HG03108 (cell line): Measurements from ENCODE around the gene ALG2.

Experiments used
- ATAC-seq: cut with Tn5 transposase; IDR thresholded peaks from one replicate; pipeline ENCODE4 v1.9.1; 2021; ENCODE audit warnings: moderate library complexity; ENCODE audit not compliant: unreplicated experiment

The ALG2 gene

DNA sequence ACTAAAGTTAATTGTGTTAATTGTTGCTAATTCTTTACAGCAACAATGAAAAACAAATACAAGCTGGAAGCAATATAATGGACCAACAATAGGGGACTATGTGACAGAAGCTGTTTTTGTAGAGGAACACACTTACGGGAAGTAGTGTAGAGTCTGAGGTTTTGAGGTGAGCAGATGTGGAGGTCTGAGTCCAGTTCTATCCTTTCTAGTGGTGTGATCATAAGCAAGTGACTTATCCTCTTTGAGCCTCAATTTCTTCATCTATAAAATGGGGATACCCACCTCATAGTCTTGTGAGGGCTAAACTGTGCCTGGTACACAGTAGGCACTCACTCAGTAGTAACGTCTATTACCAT is 28.3 kb downstream of the ALG2 start:
- no peak for ATAC-seq

DNA sequence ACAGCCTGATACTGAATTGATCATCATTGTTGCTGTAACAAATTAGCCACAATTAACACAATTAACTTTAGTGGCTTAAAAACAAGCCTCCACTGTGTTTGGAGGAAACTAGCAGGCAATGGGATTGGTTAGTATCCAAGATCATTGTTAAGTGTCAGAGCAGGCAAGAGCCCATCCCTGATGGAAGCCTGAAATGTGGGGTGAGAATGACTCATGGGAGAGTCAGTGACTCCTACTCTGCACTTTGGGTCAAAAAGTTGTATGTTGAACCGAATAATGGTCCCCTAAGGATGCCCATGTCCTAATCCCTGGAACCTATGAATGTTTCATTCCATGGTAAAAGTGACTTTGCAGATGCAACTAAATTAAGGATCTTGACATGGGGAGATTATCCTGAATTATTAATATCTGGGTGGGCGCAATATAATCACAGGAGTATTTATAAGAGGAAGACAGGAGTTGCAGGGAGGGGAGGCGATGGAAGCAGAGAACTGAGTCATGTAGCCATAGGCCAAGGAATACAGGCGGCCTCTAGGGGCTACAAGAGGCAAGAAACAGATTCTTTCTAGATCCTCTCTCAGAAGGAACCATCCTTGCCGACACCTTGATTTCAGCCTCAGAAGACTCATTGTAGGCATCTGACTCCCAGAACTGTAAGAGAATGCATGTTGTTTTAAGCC is 28.8 kb downstream of the ALG2 start:
- no peak for ATAC-seq

DNA sequence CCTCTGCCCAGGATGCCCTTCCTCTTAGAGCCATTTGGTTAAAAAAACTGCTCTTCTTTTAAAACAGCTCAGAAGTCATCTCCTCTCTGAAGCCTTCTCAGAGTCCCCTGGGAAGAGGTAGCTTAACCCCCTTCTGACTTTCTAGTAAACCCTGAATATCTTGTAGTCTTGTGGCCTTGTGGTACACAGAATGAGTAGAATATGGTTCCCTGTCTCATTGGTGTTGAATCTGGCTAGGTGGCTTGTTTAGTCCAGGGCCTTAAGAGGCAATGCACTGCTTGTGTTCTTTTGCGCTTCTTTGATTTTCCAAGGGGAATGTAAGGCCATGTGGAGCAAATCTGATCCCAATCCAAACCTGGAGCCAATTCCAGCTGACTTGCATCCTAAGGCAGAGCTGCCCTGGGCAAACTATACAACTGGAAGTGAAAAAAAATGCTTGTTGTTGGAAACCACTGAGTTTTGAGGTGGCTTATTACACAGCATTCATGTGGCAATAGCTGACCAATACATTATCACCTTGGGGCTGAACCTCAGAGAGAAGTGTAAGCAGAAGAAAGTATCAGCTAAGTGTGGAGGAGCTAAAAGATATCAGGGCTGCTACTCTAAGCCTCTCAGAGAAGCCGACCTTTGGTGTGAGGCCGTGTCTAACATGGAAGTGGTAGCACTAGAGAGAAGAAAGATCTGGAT is 31.0 kb downstream of the ALG2 start:
- no peak for ATAC-seq

DNA sequence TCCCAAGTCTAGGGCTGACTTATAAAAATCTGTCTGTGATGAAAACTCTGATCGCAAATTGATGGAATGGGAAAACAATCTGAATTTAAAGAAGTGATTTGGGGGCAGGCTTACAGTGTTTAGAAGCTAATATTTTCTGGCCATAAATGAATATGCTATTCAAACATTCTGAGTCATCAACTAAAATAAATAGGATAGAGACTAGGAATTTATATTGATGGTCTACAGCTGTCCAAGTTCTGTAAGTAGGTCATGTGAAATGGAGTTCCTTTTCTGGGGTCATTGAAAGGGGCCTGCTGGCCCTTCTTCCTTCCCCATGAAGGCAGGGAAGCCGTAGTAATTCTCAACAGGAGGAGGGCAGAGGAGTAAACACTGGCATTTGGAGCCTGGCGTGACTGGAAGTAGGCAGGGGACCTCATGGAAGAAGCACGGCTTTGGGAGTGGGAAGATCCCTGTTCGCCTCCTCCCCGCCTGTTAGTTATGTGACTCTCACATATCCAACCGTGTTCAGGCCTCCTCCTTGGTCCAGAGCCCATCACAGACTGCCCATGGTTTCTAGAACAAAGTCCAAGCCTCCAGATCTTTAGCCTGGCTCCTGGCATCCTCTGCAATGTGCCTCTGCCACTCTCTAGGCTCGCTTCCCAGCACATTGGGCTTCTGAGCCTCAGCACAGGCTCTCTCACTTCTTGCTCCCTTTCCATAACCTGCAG is 31.7 kb downstream of the ALG2 start:
- no peak for ATAC-seq

DNA sequence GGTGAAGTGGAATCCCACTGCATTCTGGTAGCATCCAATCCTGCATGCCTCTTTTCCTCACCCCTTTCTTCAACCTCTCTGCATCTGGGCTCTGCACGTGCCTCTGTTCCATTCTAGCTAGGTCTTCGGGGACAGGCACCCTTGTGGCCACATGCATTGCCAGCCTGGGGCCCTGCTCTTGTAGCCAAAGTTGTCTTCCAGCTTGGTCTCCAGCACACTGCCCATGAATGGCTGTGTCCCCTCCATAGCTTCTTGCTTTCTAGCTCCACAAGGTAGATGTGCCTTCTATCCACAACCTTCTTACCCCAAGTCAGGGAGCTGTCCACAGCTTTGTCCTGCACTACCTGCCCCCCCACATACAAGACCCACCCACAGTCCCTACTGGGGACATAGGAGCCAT is 32.6 kb downstream of the ALG2 start:
- no peak for ATAC-seq

DNA sequence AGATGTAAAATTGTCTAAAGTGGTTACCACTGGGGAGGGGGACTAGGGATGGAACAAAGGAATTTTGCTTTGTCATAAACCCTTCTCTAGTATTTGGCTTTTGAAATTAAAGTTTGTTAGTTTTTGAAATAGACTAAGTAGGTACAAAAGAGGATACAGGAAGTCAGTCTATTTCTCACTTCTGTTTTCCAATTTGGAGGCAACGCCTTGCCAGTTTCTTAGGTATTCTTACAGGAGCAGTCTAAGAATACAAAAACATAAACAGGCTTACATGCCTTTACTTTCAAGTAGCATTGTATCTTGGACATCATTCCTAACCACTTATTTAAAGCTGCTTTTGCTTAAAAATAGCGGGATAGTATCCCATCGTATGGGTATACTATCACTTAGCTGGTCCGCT is 34.4 kb downstream of the ALG2 start:
- ATAC-seq = no peak

DNA sequence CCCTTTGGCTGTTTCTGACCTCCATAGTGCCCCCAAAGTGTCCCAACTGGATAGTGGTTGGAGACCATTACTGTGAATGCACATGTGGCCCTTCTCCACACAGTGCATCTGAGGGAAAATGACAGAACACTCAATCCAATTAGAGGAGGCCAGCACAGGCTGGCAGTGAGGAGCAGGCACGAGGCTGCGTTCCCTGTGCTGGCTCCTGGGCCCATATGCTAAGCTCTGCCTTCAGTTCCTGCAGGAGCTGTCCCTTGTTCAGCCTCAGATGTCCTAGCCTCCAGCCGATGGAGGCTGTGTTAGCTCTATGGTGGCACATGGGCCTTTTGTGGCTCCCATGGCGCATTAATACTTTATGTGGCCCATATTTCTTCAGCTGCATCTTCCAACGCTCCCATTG is 35.8 kb downstream of the ALG2 start:
- ATAC-seq = no peak

DNA sequence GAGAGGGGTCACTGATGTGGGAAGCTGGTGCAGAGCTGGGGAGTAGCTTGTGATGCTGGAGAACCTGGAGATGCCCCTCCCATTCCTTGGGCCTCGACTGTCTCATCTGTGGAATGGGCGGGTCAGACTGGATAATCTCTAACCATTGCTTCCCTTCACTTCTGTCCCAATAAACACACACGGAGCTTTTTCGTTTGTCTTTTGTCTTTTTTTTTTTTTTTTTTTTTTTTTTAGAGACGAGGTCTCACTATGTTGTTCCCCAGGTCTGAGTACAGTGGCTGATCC is 36.5 kb downstream of the ALG2 start:
- no peak for ATAC-seq

DNA sequence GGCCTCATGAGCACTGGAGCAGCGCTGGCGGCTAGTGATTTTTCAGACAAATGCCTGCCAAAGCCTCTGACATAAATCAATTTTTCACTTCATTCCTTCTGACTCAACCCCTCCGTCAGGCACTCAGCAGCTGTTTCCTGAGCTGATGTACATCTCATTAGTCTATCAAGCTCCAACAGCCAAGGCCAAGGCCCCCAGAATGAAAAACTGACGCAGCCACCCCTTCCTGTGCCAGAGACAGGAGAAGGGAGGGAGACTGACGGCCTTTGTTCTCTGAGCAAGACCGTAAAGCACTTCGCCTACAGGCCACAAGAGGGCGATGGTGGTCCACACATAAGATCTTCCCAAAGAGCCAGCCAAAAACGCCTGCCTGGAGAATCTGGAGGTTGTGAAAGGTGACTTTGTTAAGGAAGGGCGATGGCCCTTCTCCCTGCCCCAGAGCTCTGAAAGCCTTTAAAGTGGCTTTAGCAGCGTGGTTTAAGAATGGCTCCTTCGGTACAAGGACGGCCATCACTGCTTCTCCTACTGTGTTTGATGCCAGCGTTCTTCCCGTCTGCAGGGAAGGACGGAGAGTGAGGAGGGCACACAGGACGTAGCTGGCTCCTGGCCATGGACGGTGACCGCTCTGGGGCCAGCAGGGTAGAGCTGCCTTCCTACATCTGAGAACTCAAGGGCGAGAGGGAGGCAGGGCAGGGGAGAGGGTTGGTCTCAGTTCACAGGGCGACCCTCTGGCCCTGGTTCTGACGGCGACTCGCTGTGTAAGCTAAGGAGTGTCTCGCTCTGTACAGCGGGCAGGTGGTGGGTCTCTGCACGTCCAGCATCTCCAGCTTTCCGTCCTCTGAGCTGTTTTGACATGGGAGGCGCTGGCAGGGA is 37.0 kb downstream of the ALG2 start:
- ATAC-seq = peak; percentile 37

DNA sequence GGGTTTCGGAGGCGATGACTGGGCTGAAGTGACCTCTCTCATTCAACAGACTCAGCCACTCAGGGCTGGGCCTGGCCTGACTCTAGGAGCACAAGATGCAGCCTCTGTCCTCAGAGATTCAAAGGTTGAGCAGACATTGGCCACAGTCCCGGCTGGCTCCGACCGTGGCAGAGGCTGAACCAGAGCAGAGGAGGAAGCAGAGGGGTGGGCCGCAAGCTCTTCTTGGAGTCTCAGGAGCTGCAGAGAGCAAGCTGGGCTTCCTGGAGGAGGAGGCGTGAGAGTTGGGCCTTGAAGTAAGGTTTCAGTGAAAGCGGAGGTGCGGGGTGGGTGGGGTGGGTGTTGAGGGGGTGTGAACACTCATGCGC is 37.6 kb downstream of the ALG2 start:
- ATAC-seq = no peak

DNA sequence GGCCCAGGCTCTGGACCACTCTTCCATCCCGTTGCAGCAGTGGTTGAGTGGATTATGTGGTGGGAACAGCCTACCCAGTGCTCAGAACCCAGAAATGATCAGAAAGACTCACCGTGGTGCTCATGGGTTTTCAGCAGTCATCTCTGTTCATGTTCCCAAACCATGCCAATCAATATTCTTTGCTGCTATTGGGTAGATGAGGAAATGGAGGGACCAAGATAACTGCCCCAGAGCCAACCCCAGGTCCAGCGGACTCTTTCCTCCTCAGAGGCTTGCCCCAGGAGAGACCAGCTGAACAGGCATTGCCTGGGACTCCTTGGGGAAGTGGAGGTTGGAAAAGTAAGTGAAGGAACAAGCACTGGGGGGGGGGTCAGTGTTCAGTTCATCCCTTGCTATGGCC is 38.1 kb downstream of the ALG2 start:
- no peak for ATAC-seq

DNA sequence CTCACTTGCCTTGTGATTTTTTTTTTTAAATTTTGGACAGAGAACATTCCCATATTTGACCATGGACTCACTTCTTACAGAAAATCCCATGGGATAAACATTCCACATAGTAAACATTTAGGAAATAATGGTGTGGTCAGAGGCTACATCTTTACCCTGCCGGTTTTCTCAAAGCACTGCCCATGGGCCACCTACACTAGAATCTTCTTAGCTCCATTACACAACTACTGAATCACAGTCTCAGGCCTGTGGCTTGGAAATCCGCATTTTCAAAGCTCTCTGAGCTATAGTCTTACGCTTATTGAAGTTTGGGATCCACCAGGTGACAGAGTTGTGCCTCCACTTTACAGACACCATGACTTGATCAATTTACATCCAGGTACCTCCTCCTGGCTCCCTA is 39.4 kb downstream of the ALG2 start:
- no peak for ATAC-seq

DNA sequence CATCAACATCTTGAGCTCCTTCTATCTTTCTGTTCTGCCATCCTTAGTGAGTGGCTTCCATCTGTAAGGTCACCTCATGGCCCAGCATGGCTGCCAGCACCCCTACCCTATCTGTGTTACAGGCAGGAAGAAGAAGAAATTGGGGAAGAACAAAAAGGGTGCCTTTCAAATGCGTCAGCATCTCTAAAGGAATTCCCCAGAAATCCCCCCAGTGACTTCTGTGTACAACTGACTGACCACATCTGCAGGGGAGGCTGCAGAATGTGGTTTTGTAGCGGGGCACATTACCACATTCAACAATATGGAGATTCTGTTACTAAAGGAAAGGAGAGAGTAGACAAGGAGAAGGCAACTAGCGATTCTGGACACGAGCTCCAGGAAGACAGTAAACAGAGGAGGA is 40.1 kb downstream of the ALG2 start:
- ATAC-seq = no peak

DNA sequence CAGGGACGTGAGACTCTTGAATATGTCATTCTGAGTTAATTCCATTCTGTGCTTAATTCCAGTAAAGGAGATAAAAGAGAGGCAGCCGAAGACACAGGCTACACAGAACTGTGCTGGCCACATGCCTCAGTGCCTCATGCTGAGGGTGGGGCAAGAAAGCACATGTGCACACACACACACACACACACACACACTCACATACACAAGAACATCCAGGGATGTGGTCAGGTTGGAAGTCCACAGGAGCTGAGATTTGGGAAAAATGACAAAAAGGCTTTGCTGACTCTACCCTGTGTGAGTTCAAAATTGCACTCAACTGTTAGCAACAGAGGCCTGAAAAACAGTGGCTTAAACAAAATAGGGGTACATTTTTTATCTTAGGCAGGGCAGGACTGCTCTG is 40.5 kb downstream of the ALG2 start:
- ATAC-seq = no peak

DNA sequence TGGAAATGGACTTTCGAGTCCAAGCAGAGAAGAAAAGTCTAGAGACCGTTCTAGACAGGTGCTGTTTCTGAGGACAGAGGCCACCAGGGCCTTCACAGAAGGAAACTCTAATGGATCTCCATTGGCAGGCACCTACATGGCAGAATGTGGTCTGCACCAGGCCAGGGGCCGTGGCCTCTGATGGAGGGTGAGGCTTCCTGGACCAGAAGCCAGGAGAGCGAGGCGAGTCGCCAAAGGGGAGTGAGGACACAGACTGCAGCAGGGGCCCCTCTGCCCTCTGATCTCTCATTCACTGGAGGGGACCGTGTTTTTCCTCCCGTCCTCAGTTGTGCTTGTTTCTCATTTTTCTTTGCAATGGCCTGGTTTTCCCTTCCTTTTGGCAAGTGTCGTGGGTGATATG is 41.1 kb downstream of the ALG2 start:
- no peak for ATAC-seq

DNA sequence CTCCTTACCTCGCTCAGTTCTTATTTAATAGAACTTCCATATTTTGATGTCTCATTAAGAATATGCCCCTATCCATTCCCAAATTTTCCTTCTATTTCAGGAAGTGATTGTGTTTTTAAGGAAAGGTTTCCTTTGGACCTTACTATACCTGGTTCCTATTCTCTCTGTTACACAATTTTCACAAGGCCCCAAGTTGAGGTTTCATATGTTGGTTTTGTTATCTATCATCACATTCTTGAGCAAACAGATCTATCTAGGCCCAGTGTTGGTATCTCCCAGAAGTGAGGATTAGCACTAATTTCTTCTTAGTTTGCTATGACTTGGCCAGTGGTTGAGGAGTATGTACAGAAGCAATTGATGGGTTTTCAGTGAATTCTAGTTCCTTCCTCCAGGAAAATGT is 41.5 kb downstream of the ALG2 start:
- ATAC-seq = peak; percentile 30

DNA sequence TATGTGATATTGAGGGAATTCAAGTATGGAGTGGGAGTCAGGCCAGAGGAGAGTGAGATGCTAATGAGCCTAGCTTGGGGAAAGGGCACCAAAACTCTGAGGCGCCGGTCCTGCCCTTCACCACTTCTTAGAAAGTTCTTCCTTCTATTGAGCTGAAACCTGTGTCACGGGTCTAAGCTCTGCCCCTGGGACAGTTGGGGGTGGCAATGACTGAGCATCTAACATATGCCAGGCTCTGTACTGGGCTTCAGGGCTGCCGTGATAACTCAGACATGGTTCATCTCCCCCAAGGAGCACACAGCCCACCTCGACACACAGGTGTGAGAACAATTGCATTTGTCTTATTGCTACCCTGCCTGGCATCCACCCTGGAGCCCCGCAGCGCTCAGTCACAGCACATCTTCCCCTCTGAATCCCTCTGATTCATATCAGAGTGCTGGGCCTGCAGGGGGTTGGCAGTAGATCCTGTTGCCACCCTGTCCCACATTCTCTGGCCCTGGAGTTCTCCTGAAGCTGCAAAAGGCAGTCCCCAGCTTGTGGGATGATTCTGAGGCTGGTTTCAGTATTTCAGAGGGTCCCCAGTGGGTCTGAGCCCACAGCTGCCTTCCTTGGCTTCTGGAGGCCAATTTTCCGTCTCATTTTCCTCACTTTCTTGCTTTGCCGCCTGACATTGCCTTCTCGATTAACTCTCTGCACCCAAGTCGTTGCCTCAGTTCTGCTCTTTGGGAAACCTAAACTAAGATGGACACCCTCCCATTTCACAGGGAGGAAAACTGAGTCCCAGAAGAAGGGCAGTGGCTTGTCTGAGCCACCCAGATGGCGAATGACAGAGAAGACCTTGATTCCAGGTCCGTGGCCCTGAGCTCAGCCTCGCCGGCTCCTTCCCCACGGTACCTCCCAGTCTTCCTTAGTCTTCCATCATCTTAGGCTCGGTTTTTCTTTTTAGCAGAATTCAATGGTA is 42.5 kb downstream of the ALG2 start:
- ATAC-seq = no peak

DNA sequence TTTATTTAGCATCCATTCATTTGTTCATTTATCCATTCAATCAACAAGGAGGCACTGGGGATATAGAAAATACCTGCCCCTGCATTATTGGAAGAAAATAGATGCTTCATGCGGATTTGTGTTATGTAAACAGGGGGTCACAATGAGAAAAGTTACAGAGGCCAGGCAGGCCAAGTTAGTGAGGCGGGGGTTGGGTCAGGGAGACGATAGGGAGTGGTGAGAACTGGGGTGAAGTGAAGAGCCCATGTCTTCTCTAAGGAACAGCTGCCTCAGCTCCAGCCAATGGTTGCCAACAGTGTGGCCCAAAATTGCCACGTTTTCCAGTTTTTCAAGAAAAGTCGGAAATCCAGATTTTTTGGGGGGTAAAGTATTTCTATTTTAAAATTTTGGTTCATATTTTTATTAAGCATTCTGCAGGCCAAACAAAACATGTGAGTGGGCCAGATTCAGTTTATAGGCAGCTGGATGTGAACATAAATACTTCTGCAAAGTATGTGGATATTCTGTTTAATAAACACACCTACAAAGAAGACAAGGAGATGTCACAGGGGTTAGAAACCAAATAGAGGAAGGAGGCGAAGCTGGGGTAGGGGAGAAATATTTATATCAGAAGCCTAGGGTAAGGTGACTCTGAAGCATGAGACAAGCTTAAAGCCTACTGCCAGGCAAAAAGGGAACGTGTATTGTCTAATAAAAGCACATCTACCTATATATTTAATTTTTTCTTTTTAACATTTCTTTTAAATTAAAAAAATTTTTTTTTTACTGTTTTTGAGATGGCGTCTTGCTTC is 44.0 kb downstream of the ALG2 start:
- no peak for ATAC-seq

DNA sequence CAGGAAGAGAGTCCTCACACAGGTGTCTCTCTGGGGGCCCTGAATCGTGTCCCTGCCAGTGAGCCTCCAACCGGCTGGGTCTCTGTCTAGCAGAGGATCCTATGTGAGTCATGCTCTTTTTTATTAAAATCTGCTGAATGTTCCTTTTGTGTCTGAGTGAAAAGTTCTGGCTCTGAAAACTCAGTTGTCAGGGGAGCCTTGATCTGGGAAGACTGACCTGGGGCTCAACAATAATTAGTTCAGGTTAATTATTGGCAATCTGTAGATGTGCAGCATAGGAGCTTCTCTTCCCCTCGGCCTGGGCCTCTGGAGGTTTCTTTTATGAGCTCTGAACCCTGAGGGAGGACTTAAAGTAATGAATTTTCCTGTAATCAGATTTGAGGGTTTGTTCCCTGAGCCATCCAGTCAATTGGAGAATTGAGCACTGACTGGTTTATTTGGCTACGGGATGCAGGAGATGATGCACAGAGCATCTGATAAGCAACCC is 45.2 kb downstream of the ALG2 start:
- ATAC-seq = no peak
